Measurements from ENCODE around the gene FAM174C.

DNA sequence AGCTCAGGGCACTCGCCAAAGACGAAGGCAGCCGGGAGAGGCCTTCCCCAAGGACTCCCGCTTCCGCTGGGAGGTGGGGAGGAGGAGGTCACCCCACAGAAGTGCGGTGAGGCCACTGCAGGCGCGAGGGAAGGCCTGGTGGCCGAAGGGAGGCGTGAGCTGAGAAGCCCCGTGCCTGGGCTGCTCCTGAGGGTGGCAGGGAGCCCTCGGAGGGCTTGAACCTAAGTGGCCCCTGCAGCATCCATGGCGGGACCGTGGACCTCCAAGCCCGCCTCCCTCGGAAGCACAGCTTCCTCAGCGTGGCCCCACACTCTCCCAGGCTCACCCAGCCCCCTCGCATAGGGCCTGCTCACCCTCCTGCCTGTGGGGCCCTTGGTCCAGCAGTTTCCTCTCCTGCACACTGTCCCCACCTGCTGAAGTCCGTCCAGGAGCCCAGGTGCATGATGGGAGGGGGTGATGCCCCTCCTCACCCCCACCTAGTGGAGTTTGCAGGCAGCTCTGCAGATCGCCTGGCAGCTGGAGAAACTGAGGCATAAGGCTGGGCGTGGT lies 36.3 kb downstream of the FAM174C start:
- TF ChIP-seq IRF2 (CRISPR knock-in tag; IDR thresholded peaks at IDR 0.05; ENCODE audit: borderline replicate concordance, low read depth) (no peak), GABPB1 (CRISPR knock-in tag; IDR thresholded peaks at IDR 0.05) (no peak)
- TF ChIP-seq, protein P1, sequence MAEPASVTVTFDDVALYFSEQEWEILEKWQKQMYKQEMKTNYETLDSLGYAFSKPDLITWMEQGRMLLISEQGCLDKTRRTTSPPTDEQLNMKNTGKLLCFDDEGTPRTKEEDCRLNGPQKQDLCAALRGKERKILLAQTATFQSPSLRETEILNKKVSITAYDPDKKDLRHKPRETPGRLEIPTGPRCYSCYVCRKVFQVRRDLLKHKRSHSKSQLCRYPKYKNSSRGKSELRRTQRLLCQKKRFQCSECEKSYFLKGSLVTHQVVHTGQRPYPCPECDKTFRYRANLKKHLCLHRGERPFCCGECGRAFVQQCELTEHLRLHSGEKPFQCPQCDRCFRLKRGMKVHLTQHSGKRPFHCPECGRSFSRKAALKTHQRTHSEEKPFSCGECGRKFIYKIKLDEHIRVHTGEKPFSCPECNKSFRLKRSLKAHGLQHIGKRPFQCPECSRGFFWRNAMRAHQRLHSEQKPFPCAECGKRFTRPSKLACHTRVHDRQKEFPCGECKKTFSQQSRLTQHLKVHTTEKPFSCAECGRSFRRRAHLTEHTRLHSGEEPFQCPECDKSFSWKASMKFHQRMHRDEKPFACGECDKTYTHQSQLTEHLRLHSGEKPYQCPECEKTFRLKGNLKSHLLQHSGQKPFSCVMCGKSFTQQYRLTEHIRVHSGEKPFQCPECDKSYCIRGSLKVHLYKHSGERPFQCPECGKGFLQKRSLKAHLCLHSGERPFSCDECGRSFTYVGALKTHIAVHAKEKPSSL (CRISPR knock-in tag; conservative IDR thresholded peaks at IDR 0.05): no peak

Data from WTC11 (cell line).